Uterus (tissue), 4 donors: ENCODE results near the gene VRK2. TPM values are rescaled to one million over a fixed set of nuclear protein-coding genes. Genes with fewer than 3 reads are reported as not detected.

Experiments used
- DNase-seq, 2 donors: peaks; one replicate each; pipeline ENCODE4 v3.0.0-alpha.2; 2019 to 2020
- H3K27ac ChIP-seq, 2 donors: fragments of 200-600 bp; sonication (generic); 1 replicate in 1 of 2; 2 replicates in 1 of 2; pipeline ENCODE4 v1.5.1; 2016 to 2018
- H3K27me3 ChIP-seq, 2 donors: fragments of 200-600 bp; sonication (generic); one replicate each; pipeline ENCODE4 v1.5.1; 2018 to 2019; ENCODE audit warnings: control low read depth in 1 of 2
- H3K36me3 ChIP-seq, 2 donors: fragments of 200-600 bp; sonication (generic); one replicate each; pipeline ENCODE4 v1.5.1; 2019; ENCODE audit warnings: control low read depth in 1 of 2
- H3K4me1 ChIP-seq, 2 donors: fragments of 200-600 bp; sonication (generic); one replicate each; pipeline ENCODE4 v1.5.1; 2018 to 2019; ENCODE audit warnings: control low read depth in 1 of 2
- H3K4me3 ChIP-seq, 2 donors: fragments of 200-600 bp; sonication (generic); 1 replicate in 1 of 2; 2 replicates in 1 of 2; pipeline ENCODE4 v1.5.1; 2018 to 2019; ENCODE audit warnings: mild to moderate bottlenecking in 1 of 2
- H3K9me3 ChIP-seq, 2 donors: fragments of 200-600 bp; sonication (generic); one replicate each; pipeline ENCODE4 v1.5.1; 2019; ENCODE audit warnings: control low read depth in 1 of 2
- POLR2A ChIP-seq, 2 donors: fragments of 450-650 bp; IDR thresholded peaks; one replicate each; pipeline ENCODE4 v1.6.1; 2016; ENCODE audit warnings: antibody characterized with exemption in 2 of 2, mild to moderate bottlenecking in 1 of 2, moderate library complexity in 1 of 2
- intact Hi-C: fragments of 100-400 bp; cut with DNase I; formaldehyde crosslinking; loops from one replicate; pipeline ENCODE4 v1.15.1; 2023; ENCODE audit warnings: low total_unique reads
- total RNA-seq, 4 donors: library from RNA; depleted of rRNA in 3 of 4; stranded (reverse); fragments of >200 nt in 3 of 4; gene quantifications; one replicate each; pipeline versions ENCODE4 v1.1.0 to v1.2.4, GENCODE V29; 2014 to 2023
- TF ChIP-seq, protein P1 (sequence below), 4 experiments: fragments of 200-600 bp in 2 of 4; fragments of 450-650 bp in 2 of 4; sonication (generic) in 2 of 4; IDR thresholded peaks; one replicate each; pipeline ENCODE4 v1.5.1; 2016 to 2019; ENCODE audit warnings: antibody characterized with exemption in 4 of 4, mild to moderate bottlenecking in 2 of 4, moderate library complexity in 1 of 4
- donor health status: DM: yes; HTN: yes; CAD: no.

Gene VRK2
- total RNA-seq, 4 donors from 2014 or later: 17.1 to 30.3 (median 25.7) TPM

GRCh38 chr2:58197894-58198293 lies 151.3 kb downstream of the VRK2 start:
- Histone ChIP-seq H3K36me3 (no peaks in the 10 kb centered on the region), H3K9me3 (no peaks in the 10 kb centered on the region), H3K4me1 (no peaks in the 10 kb centered on the region), H3K27me3 (no peaks in the 10 kb centered on the region), H3K27ac (no peak overlapping the region), H3K4me3 (no peak overlapping the region)
- no peak for TF ChIP-seq POLR2A (IDR thresholded peaks at IDR 0.05)
- TF ChIP-seq, protein P1, sequence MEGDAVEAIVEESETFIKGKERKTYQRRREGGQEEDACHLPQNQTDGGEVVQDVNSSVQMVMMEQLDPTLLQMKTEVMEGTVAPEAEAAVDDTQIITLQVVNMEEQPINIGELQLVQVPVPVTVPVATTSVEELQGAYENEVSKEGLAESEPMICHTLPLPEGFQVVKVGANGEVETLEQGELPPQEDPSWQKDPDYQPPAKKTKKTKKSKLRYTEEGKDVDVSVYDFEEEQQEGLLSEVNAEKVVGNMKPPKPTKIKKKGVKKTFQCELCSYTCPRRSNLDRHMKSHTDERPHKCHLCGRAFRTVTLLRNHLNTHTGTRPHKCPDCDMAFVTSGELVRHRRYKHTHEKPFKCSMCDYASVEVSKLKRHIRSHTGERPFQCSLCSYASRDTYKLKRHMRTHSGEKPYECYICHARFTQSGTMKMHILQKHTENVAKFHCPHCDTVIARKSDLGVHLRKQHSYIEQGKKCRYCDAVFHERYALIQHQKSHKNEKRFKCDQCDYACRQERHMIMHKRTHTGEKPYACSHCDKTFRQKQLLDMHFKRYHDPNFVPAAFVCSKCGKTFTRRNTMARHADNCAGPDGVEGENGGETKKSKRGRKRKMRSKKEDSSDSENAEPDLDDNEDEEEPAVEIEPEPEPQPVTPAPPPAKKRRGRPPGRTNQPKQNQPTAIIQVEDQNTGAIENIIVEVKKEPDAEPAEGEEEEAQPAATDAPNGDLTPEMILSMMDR (IDR thresholded peaks at IDR 0.05): no peak
- intact Hi-C loops: no loop called here
- DNase-seq: no peak

- Histone ChIP-seq H3K9me3 (no peaks in the 10 kb centered on the region), H3K4me3 (no peak overlapping the region), H3K27me3 (no peaks in the 10 kb centered on the region), H3K4me1 (no peaks in the 10 kb centered on the region), H3K36me3 (no peaks in the 10 kb centered on the region), H3K27ac (no peak overlapping the region)
- intact Hi-C loops: no loop called here
- no peak for DNase-seq
- TF ChIP-seq, protein P1 (IDR thresholded peaks at IDR 0.05): no peak
- TF ChIP-seq POLR2A (IDR thresholded peaks at IDR 0.05): no peak
Measured at GRCh38 chr2:58202404-58202803, 155.8 kb downstream of the VRK2 start.

GRCh38 chr2:58203018-58203417 lies 156.4 kb downstream of the VRK2 start:
- TF ChIP-seq, protein P1 (IDR thresholded peaks at IDR 0.05): no peak
- TF ChIP-seq POLR2A (IDR thresholded peaks at IDR 0.05): no peak
- intact Hi-C loops: no loop called here

DNA sequence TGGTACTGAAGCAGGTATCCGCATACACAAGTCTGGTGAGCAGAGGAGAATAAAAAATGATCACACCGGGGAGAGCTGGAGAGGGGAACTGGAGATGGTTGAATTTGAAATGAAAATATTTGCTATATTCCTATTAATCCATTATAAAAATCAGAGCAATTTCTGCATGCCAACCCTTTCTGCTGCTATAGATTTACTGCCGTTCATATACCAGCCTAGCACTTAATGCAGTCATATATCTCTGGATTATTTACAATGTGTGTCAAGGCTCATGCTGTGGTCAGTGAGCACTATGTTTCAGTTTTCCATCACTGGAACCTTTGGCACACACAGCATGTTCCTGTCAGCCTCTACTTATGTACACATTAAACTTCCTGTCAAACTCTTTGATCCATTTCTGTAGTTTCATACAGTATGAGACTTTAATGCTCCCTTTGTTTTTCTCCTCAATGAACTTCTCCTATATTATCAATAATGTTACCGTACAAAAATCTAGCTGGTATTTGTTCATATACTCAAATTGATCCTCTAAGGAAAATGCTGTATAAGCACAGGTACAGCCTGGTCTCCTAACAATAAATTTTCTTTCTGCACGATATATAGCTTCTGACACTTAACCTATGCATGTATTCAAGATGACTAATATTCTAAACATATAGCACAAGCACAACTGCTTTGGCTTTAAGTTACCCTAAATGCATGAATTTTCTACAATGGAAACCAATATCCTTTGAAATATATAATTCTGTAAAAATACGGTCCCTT lies 157.8 kb downstream of the VRK2 start:
- Histone ChIP-seq H3K36me3 (no peaks in the 10 kb centered on the region), H3K4me3 (no peak overlapping the region), H3K27me3 (no peaks in the 10 kb centered on the region), H3K27ac (no peak overlapping the region), H3K4me1 (no peaks in the 10 kb centered on the region), H3K9me3 (no peaks in the 10 kb centered on the region)
- no peak for DNase-seq
- intact Hi-C loops: no loop called here
- TF ChIP-seq POLR2A (IDR thresholded peaks at IDR 0.05): no peak
- TF ChIP-seq, protein P1 (IDR thresholded peaks at IDR 0.05): no peak

More at GRCh38 chr2:58203018-58203417, 156.4 kb downstream of the VRK2 start:
- Histone ChIP-seq H3K27me3 (no peaks in the 10 kb centered on the region), H3K4me1 (no peaks in the 10 kb centered on the region), H3K4me3 (no peak overlapping the region), H3K9me3 (no peaks in the 10 kb centered on the region), H3K36me3 (no peaks in the 10 kb centered on the region), H3K27ac (no peak overlapping the region)
- no peak for DNase-seq

GRCh38 chr2:58206785-58207184 lies 160.2 kb downstream of the VRK2 start:
- Histone ChIP-seq H3K4me3 (no peak overlapping the region), H3K9me3 (no peaks in the 10 kb centered on the region), H3K27me3 (no peaks in the 10 kb centered on the region), H3K4me1 (no peaks in the 10 kb centered on the region), H3K36me3 (no peaks in the 10 kb centered on the region), H3K27ac (no peak overlapping the region)
- TF ChIP-seq, protein P1 (IDR thresholded peaks at IDR 0.05): no peak
- TF ChIP-seq POLR2A (IDR thresholded peaks at IDR 0.05): no peak
- DNase-seq: no peak
- intact Hi-C loops: no loop called here
